ENCODE data around the gene FBXO28. TPM values are rescaled to one million over a fixed set of nuclear protein-coding genes. Genes with fewer than 3 reads are reported as not detected.

FBXO28 gene
- total RNA-seq, 2 donors from 2014 or later: 20.7 to 41.9 TPM

DNA sequence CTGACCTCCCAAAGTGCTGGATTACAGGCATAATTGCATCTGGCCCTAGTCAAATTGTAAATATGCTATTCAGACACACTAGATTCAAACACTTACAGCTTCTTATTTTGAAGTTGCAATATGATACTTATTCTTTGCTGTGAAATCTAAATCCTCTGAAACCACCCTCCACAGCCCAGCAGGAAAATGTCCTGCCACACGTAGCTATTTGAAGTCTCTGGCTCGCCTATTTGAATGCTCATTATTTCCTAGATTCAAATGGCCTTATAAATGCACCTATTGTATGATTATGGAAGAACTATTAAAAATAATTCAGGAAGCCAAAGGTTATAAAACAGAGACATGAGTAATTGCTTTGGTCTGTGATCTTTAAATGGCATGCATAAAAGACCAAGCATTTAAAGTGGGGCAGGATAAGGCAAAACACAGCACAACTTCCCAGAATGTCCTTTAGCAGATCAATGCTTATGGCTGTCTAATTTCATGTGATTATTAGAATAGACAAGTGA lies 26.6 kb upstream of the FBXO28 start:
- H3K4me3 ChIP-seq: no peak overlapping the region
- no peak overlapping the region for H3K27ac ChIP-seq
- TF ChIP-seq CTCF (IDR thresholded peaks at IDR 0.05): no peak
- DNase-seq (ENCODE audit: low spot score): no peak
- H3K27me3 ChIP-seq (replicated peaks; ENCODE audit: insufficient read depth): no peaks in the 10 kb centered on the region
- no peak for ATAC-seq (ENCODE audit: insufficient number of reproducible peaks, low FRiP score, low read depth)
- H3K9me3 ChIP-seq: no peaks in the 10 kb centered on the region
- H3K4me1 ChIP-seq (ENCODE audit: control insufficient read depth in 1 of 2, low read depth in 2 of 2): no peaks in the 10 kb centered on the region
- H3K36me3 ChIP-seq: no peaks in the 10 kb centered on the region

DNA sequence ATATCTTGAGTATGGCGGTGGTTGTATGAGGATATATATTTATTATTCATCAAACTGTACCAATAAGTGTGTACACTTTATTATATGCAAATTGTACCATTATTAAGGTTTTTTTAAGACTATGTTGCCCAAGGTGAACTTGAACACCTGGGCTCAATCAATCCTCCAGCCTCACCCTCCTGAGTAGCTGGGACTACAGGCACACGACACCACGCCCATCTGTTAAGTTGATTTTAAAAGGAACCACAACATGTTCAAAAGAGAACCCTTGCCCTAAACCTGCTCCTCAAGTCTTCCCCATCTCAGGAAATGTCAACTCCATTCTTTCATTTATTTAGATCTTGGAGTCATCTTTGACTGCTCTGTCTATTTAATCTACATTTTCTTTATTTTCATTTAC lies 24.3 kb upstream of the FBXO28 start:
- TF ChIP-seq CTCF (IDR thresholded peaks at IDR 0.05): no peak
- Histone ChIP-seq H3K36me3 (no peaks in the 10 kb centered on the region), H3K9me3 (no peaks in the 10 kb centered on the region)

DNA sequence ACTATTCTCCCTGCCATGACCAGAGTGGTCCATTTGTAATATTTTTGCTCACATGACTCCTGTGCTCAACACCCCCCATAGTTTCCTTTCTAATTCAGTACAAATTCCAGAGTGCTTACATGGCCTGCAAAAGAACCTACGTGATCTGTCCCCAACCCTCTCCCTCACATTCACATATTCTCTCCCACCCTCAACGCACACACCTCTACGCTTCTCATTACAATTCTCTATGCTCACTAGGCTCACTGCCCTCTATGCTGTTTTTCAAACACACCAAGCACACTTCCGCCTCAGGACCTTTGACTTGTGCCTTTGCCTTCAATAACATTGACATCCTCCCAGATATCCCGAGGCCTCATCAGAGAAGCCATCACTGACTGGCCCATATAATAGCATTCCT lies 23.8 kb upstream of the FBXO28 start:
- ATAC-seq (ENCODE audit: insufficient number of reproducible peaks, low FRiP score, low read depth): no peak
- Histone ChIP-seq H3K4me1 (ENCODE audit: control insufficient read depth in 1 of 2, low read depth in 2 of 2) (no peaks in the 10 kb centered on the region), H3K9me3 (no peaks in the 10 kb centered on the region), H3K4me3 (no peak overlapping the region), H3K36me3 (no peaks in the 10 kb centered on the region), H3K27me3 (replicated peaks; ENCODE audit: insufficient read depth) (no peaks in the 10 kb centered on the region), H3K27ac (no peak overlapping the region)
- DNase-seq (ENCODE audit: low spot score): no peak
- no peak for TF ChIP-seq CTCF (IDR thresholded peaks at IDR 0.05)

More for the DNA sequence above, 24.3 kb upstream of the FBXO28 start:
- Histone ChIP-seq H3K4me1 (ENCODE audit: control insufficient read depth in 1 of 2, low read depth in 2 of 2) (no peaks in the 10 kb centered on the region), H3K4me3 (no peak overlapping the region), H3K27me3 (replicated peaks; ENCODE audit: insufficient read depth) (no peaks in the 10 kb centered on the region), H3K27ac (no peak overlapping the region)
- DNase-seq (ENCODE audit: low spot score) (no peak), ATAC-seq (ENCODE audit: insufficient number of reproducible peaks, low FRiP score, low read depth) (no peak)

- ATAC-seq (ENCODE audit: insufficient number of reproducible peaks, low FRiP score, low read depth) (no peak), DNase-seq (ENCODE audit: low spot score) (no peak)
- Histone ChIP-seq H3K27ac (no peak overlapping the region), H3K4me3 (no peak overlapping the region), H3K36me3 (no peaks in the 10 kb centered on the region), H3K27me3 (replicated peaks; ENCODE audit: insufficient read depth) (no peaks in the 10 kb centered on the region), H3K9me3 (no peaks in the 10 kb centered on the region), H3K4me1 (ENCODE audit: control insufficient read depth in 1 of 2, low read depth in 2 of 2) (no peaks in the 10 kb centered on the region)
- no peak for TF ChIP-seq CTCF (IDR thresholded peaks at IDR 0.05)
Observed at GRCh38 chr1:224092111-224092510, 21.8 kb upstream of the FBXO28 start.

- DNase-seq (ENCODE audit: low spot score): no peak
- H3K9me3 ChIP-seq: no peaks in the 10 kb centered on the region
- H3K27me3 ChIP-seq (replicated peaks; ENCODE audit: insufficient read depth): no peaks in the 10 kb centered on the region
- no peaks in the 10 kb centered on the region for H3K4me1 ChIP-seq (ENCODE audit: control insufficient read depth in 1 of 2, low read depth in 2 of 2)
- no peak overlapping the region for H3K4me3 ChIP-seq
- no peak for ATAC-seq (ENCODE audit: insufficient number of reproducible peaks, low FRiP score, low read depth)
- no peak overlapping the region for H3K27ac ChIP-seq
- TF ChIP-seq CTCF (IDR thresholded peaks at IDR 0.05): no peak
- H3K36me3 ChIP-seq: no peaks in the 10 kb centered on the region
Observed at GRCh38 chr1:224092601-224093000, 21.3 kb upstream of the FBXO28 start.

All from thoracic aorta (tissue), 2 donors.